WTC11 (cell line): ENCODE results near the gene HMX3. TPM values are rescaled to one million over a fixed set of nuclear protein-coding genes. Genes with fewer than 3 reads are reported as not detected.

Source experiments
- ATAC-seq: fragments of 200-7000 bp; cut with Tn5 transposase; 2 replicates; pipeline ENCODE4 v1.10.0; 2021; ENCODE audit warnings: mild to moderate bottlenecking, moderate library complexity
- CTCF ChIA-PET: fragments of 300-600 bp; sonication (Branson Sonifier 250); formaldehyde crosslinking; loops from one replicate; lab custom pipeline; 2021; ENCODE audit warnings: antibody characterized with exemption; lab: Charles Lee
- POLR2A ChIA-PET: fragments of 350-600 bp; sonication (Branson Sonifier 250); formaldehyde crosslinking; loops from one replicate; lab custom pipeline; 2021; ENCODE audit warnings: antibody characterized with exemption; lab: Charles Lee
- DNase-seq: peaks from one replicate; pipeline ENCODE4 v3.0.0; 2021; ENCODE audit warnings: low spot score
- H3K27ac Mint-ChIP-seq: 2 replicates; pipeline ENCODE4 v1.8.0; 2021; ENCODE audit warnings: mixed read lengths
- H3K27me3 Mint-ChIP-seq: 2 replicates; pipeline ENCODE4 v1.8.0; 2021; ENCODE audit warnings: low read depth, mild to moderate bottlenecking, moderate library complexity, mixed read lengths
- H3K36me3 Mint-ChIP-seq: 2 replicates; pipeline ENCODE4 v1.8.0; 2021; ENCODE audit warnings: mixed read lengths
- H3K4me1 Mint-ChIP-seq: 2 replicates; pipeline ENCODE4 v1.8.0; 2022; ENCODE audit warnings: mixed read lengths
- H3K4me3 Mint-ChIP-seq: 2 replicates; pipeline ENCODE4 v1.8.0; 2021; ENCODE audit warnings: mild to moderate bottlenecking, moderate library complexity, mixed read lengths
- H3K9me3 Mint-ChIP-seq: 2 replicates; pipeline ENCODE4 v1.8.0; 2021; ENCODE audit warnings: mixed read lengths
- ARID4B ChIP-seq: sonication (generic); formaldehyde crosslinking; IDR thresholded peaks from 2 replicates; pipeline ENCODE4 v1.8.0; 2023; ENCODE audit warnings: missing genetic modification reagents, mild to moderate bottlenecking, borderline replicate concordance
- FOXP4 ChIP-seq: sonication (generic); formaldehyde crosslinking; IDR thresholded peaks from 2 replicates; pipeline ENCODE4 v1.8.0; 2022; ENCODE audit warnings: mild to moderate bottlenecking, missing genetic modification reagents
- HMGA2 ChIP-seq: fragments of 250-450 bp; sonication (Bioruptor Pico); IDR thresholded peaks from 2 replicates; pipeline ENCODE4 v1.4.0; 2021; ENCODE audit warnings: mild to moderate bottlenecking, moderate library complexity
- HMGXB4 ChIP-seq: sonication (generic); formaldehyde crosslinking; IDR thresholded peaks from 2 replicates; pipeline ENCODE4 v1.8.1; 2023; ENCODE audit warnings: mild to moderate bottlenecking, moderate library complexity, missing genetic modification reagents
- JAZF1 ChIP-seq: fragments of 250-450 bp; sonication (Bioruptor Pico); IDR thresholded peaks from 2 replicates; pipeline ENCODE4 v1.9.0; 2021; ENCODE audit warnings: moderate library complexity, mild to moderate bottlenecking, inconsistent platforms
- KAT7 ChIP-seq: sonication (generic); formaldehyde crosslinking; IDR thresholded peaks from 2 replicates; pipeline ENCODE4 v1.8.1; 2023; ENCODE audit warnings: missing genetic modification reagents, mild to moderate bottlenecking, borderline replicate concordance
- MLX ChIP-seq: sonication (generic); formaldehyde crosslinking; IDR thresholded peaks from 2 replicates; pipeline ENCODE4 v1.8.1; 2023; ENCODE audit warnings: mild to moderate bottlenecking, missing genetic modification reagents, moderate library complexity
- NFYB ChIP-seq: sonication (generic); formaldehyde crosslinking; conservative IDR thresholded peaks from 2 replicates; pipeline ENCODE4 v1.8.0; 2022; ENCODE audit warnings: low read depth, missing genetic modification reagents
- NR1H2 ChIP-seq: sonication (generic); formaldehyde crosslinking; IDR thresholded peaks from 2 replicates; pipeline ENCODE4 v1.9.0; 2021; ENCODE audit warnings: mild to moderate bottlenecking, moderate library complexity, missing genetic modification reagents
- NR2C2 ChIP-seq: sonication (generic); formaldehyde crosslinking; IDR thresholded peaks from 2 replicates; pipeline ENCODE4 v1.8.0; 2022; ENCODE audit warnings: mild to moderate bottlenecking, missing genetic modification reagents
- PRRX2 ChIP-seq: fragments of 250-450 bp; sonication (Bioruptor Pico); IDR thresholded peaks from 2 replicates; pipeline ENCODE4 v1.8.0; 2021; ENCODE audit warnings: mild to moderate bottlenecking
- TEAD4 ChIP-seq: sonication (generic); formaldehyde crosslinking; IDR thresholded peaks from 2 replicates; pipeline ENCODE4 v1.8.0; 2022; ENCODE audit warnings: mild to moderate bottlenecking, missing genetic modification reagents
- ZBTB43 ChIP-seq: sonication (generic); formaldehyde crosslinking; IDR thresholded peaks from 2 replicates; pipeline ENCODE4 v1.8.1; 2023; ENCODE audit warnings: mild to moderate bottlenecking, missing genetic modification reagents
- ZNF121 ChIP-seq: sonication (generic); formaldehyde crosslinking; IDR thresholded peaks from 2 replicates; pipeline ENCODE4 v1.8.0; 2023; ENCODE audit warnings: missing genetic modification reagents
- ZNF396 ChIP-seq: fragments of 250-450 bp; sonication (Bioruptor Pico); IDR thresholded peaks from 2 replicates; pipeline ENCODE4 v1.8.0; 2021; ENCODE audit warnings: mild to moderate bottlenecking, moderate library complexity, borderline replicate concordance
- ZNF512 ChIP-seq: sonication (generic); formaldehyde crosslinking; IDR thresholded peaks from 2 replicates; pipeline ENCODE4 v1.8.1; 2022; ENCODE audit warnings: missing genetic modification reagents, borderline replicate concordance
- total RNA-seq: library from RNA; stranded (reverse); gene quantifications from 3 replicates; pipeline ENCODE4 v1.2.3, GENCODE V29; 2021

Gene HMX3
- total RNA-seq, 1 experiment from 2014 or later, result not detected

- peaks cover 88% of the 10 kb centered on the region for H3K27me3 Mint-ChIP-seq
- H3K27ac Mint-ChIP-seq, result no peak overlapping the region
- POLR2A ChIA-PET, result interaction anchor here (0.7 kb wide), 1 partner anchor 9 kb away, joined by 3 read pairs; no protein-coding TSS in a partner anchor
- H3K4me1 Mint-ChIP-seq, result peaks cover 72% of the 10 kb centered on the region
- H3K9me3 Mint-ChIP-seq, result no peaks in the 10 kb centered on the region
- no peak for TF ChIP-seq ZNF396 (CRISPR knock-in tag)
- TF ChIP-seq NR1H2 (CRISPR knock-in tag), result 0 out of 2 replicates have a peak, but pooled peaks have one; percentile 28
- no peak for TF ChIP-seq ZNF512 (CRISPR knock-in tag)
- TF ChIP-seq ARID4B (CRISPR knock-in tag), result 0 out of 2 replicates have a peak, but pooled peaks have one; percentile 26
- TF ChIP-seq TEAD4 (CRISPR knock-in tag), result 0 out of 2 replicates have a peak, but pooled peaks have one; percentile 15
- TF ChIP-seq HMGXB4 (CRISPR knock-in tag), result no peak
- TF ChIP-seq NFYB, result no peak
- TF ChIP-seq JAZF1 (CRISPR knock-in tag), result no peak
- peak; percentile 15; the same call in 1 of the 2 replicates for TF ChIP-seq FOXP4
- TF ChIP-seq MLX, result no peak
- TF ChIP-seq ZBTB43 (CRISPR knock-in tag), result peak; percentile 60; the same call in 1 of the 2 replicates
- TF ChIP-seq PRRX2 (CRISPR knock-in tag), result no peak
- TF ChIP-seq KAT7 (CRISPR knock-in tag), result 0 out of 2 replicates have a peak, but pooled peaks have one; percentile 4
- no peak for TF ChIP-seq HMGA2 (CRISPR knock-in tag)
- TF ChIP-seq ZNF121 (CRISPR knock-in tag), result peak; percentile 90
- peak; percentile 41; the same call in 1 of the 2 replicates for TF ChIP-seq NR2C2 (CRISPR knock-in tag)
- no peaks in the 10 kb centered on the region for H3K36me3 Mint-ChIP-seq
- peak; percentile 62 for DNase-seq
- H3K4me3 Mint-ChIP-seq, result peak overlapping the region; percentile 62
- ATAC-seq, result peak; percentile 13
- CTCF ChIA-PET, result interaction anchor here (1.1 to 6.1 kb wide), 5 partner anchors 9 to 232 kb away, joined by 3 to 43 read pairs (median 4); no protein-coding TSS in a partner anchor
Observed at GRCh38 chr10:123148414-123149161, 12.8 kb downstream of the HMX3 start.
